Neuronal stem cell (in vitro differentiated cells): ENCODE results near the gene BCAN.

Experiments used
- DNase-seq: peaks from one replicate; pipeline ENCODE4 v3.0.0-alpha.2; 2013; ENCODE audit warnings: low spot score
- H2AFZ ChIP-seq: one replicate; pipeline ENCODE4 v1.6.1; 2013; ENCODE audit warnings: mild to moderate bottlenecking, low read length, inconsistent platforms
- H2AK5ac ChIP-seq: 2 replicates; pipeline ENCODE4 v1.6.1; 2013; ENCODE audit warnings: low read depth, mild to moderate bottlenecking, inconsistent platforms, low read length, moderate library complexity, mixed read lengths
- H2BK120ac ChIP-seq: 2 replicates; pipeline ENCODE4 v1.6.1; 2013; ENCODE audit warnings: low read depth, mild to moderate bottlenecking, inconsistent platforms, low read length, moderate library complexity, mixed read lengths
- H2BK12ac ChIP-seq: one replicate; pipeline ENCODE4 v1.6.1; 2013; ENCODE audit warnings: low read length, inconsistent platforms
- H2BK15ac ChIP-seq: 2 replicates; pipeline ENCODE4 v1.6.1; 2013; ENCODE audit warnings: mild to moderate bottlenecking, low read length, inconsistent platforms, mixed read lengths
- H2BK5ac ChIP-seq: one replicate; pipeline ENCODE4 v1.6.1; 2013; ENCODE audit warnings: inconsistent platforms, mild to moderate bottlenecking, low read length, moderate library complexity
- H3K14ac ChIP-seq: one replicate; pipeline ENCODE4 v1.6.1; 2013; ENCODE audit warnings: low read length, inconsistent platforms
- H3K18ac ChIP-seq: 2 replicates; pipeline ENCODE4 v1.6.1; 2013; ENCODE audit warnings: low read length, inconsistent platforms
- H3K23ac ChIP-seq: 2 replicates; pipeline ENCODE4 v1.6.1; 2013; ENCODE audit warnings: low read depth, mild to moderate bottlenecking, mixed read lengths, low read length, inconsistent platforms; ENCODE audit not compliant: poor library complexity
- H3K27ac ChIP-seq: replicated peaks from 3 replicates; pipeline ENCODE4 v1.5.1; 2013; ENCODE audit warnings: low read length, inconsistent platforms
- H3K27me3 ChIP-seq, 3 experiments: 2 replicates each; pipeline ENCODE4 v1.6.1; 2013; ENCODE audit warnings: low read length in 3 of 3, mild to moderate bottlenecking in 2 of 3, inconsistent platforms in 1 of 3, low read depth in 1 of 3, mixed read lengths in 1 of 3, moderate library complexity in 1 of 3; ENCODE audit not compliant: control insufficient read depth in 3 of 3, insufficient read depth in 3 of 3
- H3K36me3 ChIP-seq, 2 donors: replicated peaks in 1 of 2; 2 replicates each; pipeline ENCODE4 v1.6.1; 2013; ENCODE audit warnings: low read length in 2 of 2; ENCODE audit not compliant: control insufficient read depth in 2 of 2, insufficient read depth in 2 of 2
- H3K4ac ChIP-seq: 2 replicates; pipeline ENCODE4 v1.6.1; 2013; ENCODE audit warnings: inconsistent platforms, mild to moderate bottlenecking, low read length, moderate library complexity
- H3K4me1 ChIP-seq, 2 donors: 1 replicate in 1 of 2; 2 replicates in 1 of 2; pipeline ENCODE4 v1.6.1; 2013; ENCODE audit warnings: low read length in 2 of 2, low read depth in 1 of 2; ENCODE audit not compliant: control insufficient read depth in 2 of 2, insufficient read depth in 1 of 2
- H3K4me2 ChIP-seq: one replicate; pipeline ENCODE4 v1.6.1; 2013; ENCODE audit warnings: mild to moderate bottlenecking, low read length, inconsistent platforms; ENCODE audit not compliant: insufficient read depth, poor library complexity, severe bottlenecking
- H3K4me3 ChIP-seq, 2 donors: 2 replicates each; pipeline ENCODE4 v1.5.1; 2013; ENCODE audit warnings: low read length in 2 of 2, mild to moderate bottlenecking in 2 of 2, inconsistent platforms in 1 of 2, moderate library complexity in 1 of 2
- H3K79me1 ChIP-seq: one replicate; pipeline ENCODE4 v1.6.1; 2013; ENCODE audit warnings: low read depth, mild to moderate bottlenecking, inconsistent platforms, low read length, moderate library complexity
- H3K9ac ChIP-seq: one replicate; pipeline ENCODE4 v1.6.1; 2013; ENCODE audit warnings: mild to moderate bottlenecking, low read depth, low read length, inconsistent platforms; ENCODE audit not compliant: poor library complexity
- H3K9me3 ChIP-seq, 2 donors: replicated peaks in 1 of 2; 2 replicates each; pipeline versions ENCODE3 to v1.6.1; 2013; ENCODE audit warnings: low read length in 2 of 2, mild to moderate bottlenecking in 2 of 2, inconsistent platforms in 1 of 2, low read depth in 1 of 2, mixed read lengths in 1 of 2, moderate library complexity in 1 of 2; ENCODE audit not compliant: control insufficient read depth in 2 of 2, insufficient read depth in 1 of 2
- H4K8ac ChIP-seq: one replicate; pipeline ENCODE4 v1.6.1; 2013; ENCODE audit warnings: low read depth, mild to moderate bottlenecking, inconsistent platforms, low read length, moderate library complexity
- H4K91ac ChIP-seq: one replicate; pipeline ENCODE4 v1.6.1; 2013; ENCODE audit warnings: low read length, low read depth, mild to moderate bottlenecking, inconsistent platforms; ENCODE audit not compliant: poor library complexity
- WGBS, 2 donors: extraction: QIAGEN DNeasy Blood & Tissue Kit; methylation state at CpG; one replicate each; pipeline ENCODE4 v1.1.7; 2013; ENCODE audit warnings: missing lambda C conversion rate in 2 of 2, mixed read lengths in 1 of 2; ENCODE audit not compliant: insufficient read length in 2 of 2, insufficient replicate concordance in 1 of 2; ENCODE audit errors: extremely low coverage in 2 of 2; 5-methylcytosine and 5-hydroxymethylcytosine counted together

BCAN gene

DNA sequence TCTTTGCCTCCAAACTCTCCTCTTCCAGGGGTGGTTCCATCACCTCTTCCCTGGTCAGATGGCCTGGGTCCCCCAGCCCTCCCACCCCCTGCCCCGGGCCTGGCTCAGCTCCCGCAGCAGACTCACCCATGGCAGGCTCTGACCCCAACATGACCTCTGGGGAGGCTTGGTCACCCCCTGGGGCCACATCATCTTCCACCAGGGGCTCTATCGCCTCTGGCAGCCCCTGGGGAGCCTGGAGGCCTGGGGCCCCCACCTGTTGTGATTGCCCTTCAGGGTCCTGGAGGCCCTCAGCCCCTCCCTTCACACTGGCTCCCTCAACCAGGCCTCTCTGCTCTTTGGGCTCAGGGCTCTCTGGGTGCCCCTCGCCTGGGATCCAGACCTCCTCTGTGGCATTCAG, 28.9 kb downstream of the BCAN start:
- Histone ChIP-seq H4K91ac (no peak overlapping the region), H3K4me2 (no peak overlapping the region), H2AK5ac (peak overlapping the region; percentile 67), H3K23ac (peak overlapping the region; percentile 17), H3K9me3 (peaks cover 2 to 10% of the 10 kb centered on the region in 2 donors), H3K27me3 (no peaks in the 10 kb centered on the region), H2AFZ (no peak overlapping the region), H3K27ac (peak overlapping the region; percentile 61), H2BK12ac (no peak overlapping the region), H3K4ac (no peak overlapping the region), H3K18ac (peak overlapping the region; percentile 68), H4K8ac (no peak overlapping the region), H3K4me1 (peaks cover 58 to 68% of the 10 kb centered on the region in 2 donors), H3K4me3 (no peak overlapping the region), H3K79me1 (peaks cover 15% of the 10 kb centered on the region), H2BK5ac (peak overlapping the region; percentile 56), H3K9ac (no peak overlapping the region), H3K36me3 (peaks cover 35 to 45% of the 10 kb centered on the region in 2 donors), H2BK15ac (no peak overlapping the region), H2BK120ac (no peak overlapping the region), H3K14ac (no peak overlapping the region)
- WGBS, 2 donors: no CpG with 5 or more reads among the region's 4 CpGs
- DNase-seq: no peak

DNA sequence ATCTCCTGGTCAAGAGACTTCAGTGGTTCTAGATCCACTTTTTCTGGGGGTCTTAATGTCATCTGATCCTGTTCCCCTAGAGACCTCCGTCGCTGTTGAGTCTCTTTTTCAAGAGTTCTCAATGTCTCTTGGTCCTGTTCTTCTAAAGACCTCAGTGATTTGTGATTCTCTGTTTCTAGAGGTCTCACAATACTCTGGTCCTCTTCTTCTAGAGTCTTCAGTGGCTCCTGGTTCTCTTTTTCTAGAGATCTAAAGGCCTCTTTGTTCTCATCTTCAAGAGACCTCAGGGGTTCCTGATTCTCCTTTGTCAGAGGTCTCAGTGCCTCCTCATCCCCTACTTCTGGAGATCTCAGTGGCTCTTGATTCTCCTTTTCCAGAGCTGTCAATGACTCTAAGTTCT, 29.9 kb downstream of the BCAN start:
- Histone ChIP-seq H4K8ac (no peak overlapping the region), H4K91ac (no peak overlapping the region), H2AK5ac (no peak overlapping the region), H3K9ac (no peak overlapping the region), H2BK15ac (no peak overlapping the region), H3K79me1 (peaks cover 15% of the 10 kb centered on the region), H3K27me3 (no peaks in the 10 kb centered on the region), H3K14ac (no peak overlapping the region), H3K23ac (no peak overlapping the region), H3K4ac (no peak overlapping the region), H2BK5ac (no peak overlapping the region), H2BK12ac (no peak overlapping the region), H3K4me2 (no peak overlapping the region), H3K18ac (no peak overlapping the region), H2BK120ac (no peak overlapping the region), H3K9me3 (peaks cover 2 to 10% of the 10 kb centered on the region in 2 donors), H3K27ac (no peak overlapping the region), H2AFZ (no peak overlapping the region), H3K36me3 (peaks cover 35 to 47% of the 10 kb centered on the region in 2 donors), H3K4me3 (no peak overlapping the region), H3K4me1 (peaks cover 57 to 67% of the 10 kb centered on the region in 2 donors)
- WGBS, 2 donors: no CpG with 5 or more reads among the region's 2 CpGs
- no peak for DNase-seq

DNA sequence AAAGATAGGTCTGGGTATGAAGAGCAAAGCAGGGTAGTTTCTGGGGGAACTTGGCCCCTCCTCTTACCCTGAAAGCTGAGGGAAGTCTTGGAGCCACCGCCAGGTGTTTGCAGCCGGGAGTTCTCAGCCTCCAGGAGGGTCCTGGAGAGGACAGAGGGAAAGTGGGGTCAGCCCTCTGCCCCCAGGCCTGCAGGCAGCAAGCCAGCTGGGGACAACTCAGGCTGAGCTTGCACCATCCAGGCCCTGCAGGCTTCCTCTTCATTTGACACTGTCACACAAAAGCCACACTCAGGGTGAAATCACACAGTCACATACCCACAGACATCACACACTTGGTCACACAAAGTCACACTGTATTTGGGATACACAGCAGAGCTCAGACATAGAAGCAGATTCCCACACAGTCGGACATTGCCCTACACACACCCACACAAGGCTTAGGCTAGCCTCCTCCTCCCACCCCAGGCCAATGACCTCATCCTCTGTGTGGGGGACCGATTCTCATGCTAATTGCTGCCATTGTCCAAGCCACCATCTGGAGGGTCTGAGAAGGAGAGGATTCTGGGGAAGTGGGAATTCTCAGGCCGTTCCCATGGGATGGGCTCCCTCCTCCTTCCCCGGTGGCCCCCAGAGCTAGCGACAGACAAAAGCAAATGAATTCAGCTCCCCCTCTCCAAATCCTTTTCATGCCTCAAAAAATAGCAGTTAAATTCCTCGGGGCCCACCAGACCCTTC, 31.6 kb downstream of the BCAN start:
- Histone ChIP-seq H2BK5ac (peak overlapping the region; percentile 100), H3K27ac (peak overlapping the region; percentile 100), H3K79me1 (peaks cover 15% of the 10 kb centered on the region), H4K8ac (no peak overlapping the region), H3K36me3 (peaks cover 33 to 47% of the 10 kb centered on the region in 2 donors), H2BK120ac (peak overlapping the region; percentile 93), H2BK15ac (peak overlapping the region; percentile 79), H3K9me3 (peaks cover 2 to 10% of the 10 kb centered on the region in 2 donors), H3K14ac (peak overlapping the region; percentile 91), H2AFZ (no peak overlapping the region), H4K91ac (peak overlapping the region; percentile 95), H3K4me1 (peaks cover 51 to 63% of the 10 kb centered on the region in 2 donors), H2BK12ac (peak overlapping the region; percentile 82), H3K4me3 (peak overlapping the region; percentile 83 to 99), H3K4ac (peak overlapping the region; percentile 61), H3K23ac (no peak overlapping the region), H3K27me3 (peaks cover 0 to 3% (median 0%) of the 10 kb centered on the region in 3 experiments), H2AK5ac (peak overlapping the region; percentile 98), H3K9ac (peak overlapping the region; percentile 99), H3K4me2 (peak overlapping the region; percentile 96), H3K18ac (peak overlapping the region; percentile 100)
- no CpG with 5 or more reads among the region's 8 CpGs for WGBS, 2 donors
- peak; percentile 97 for DNase-seq
